Gastrocnemius medialis (tissue), 4 donors: ENCODE results near the gene CYFIP2. TPM values are rescaled to one million over a fixed set of nuclear protein-coding genes. Genes with fewer than 3 reads are reported as not detected.

Source experiments
- ATAC-seq, 2 donors: fragments of 150-250 bp; one replicate each; pipeline ENCODE4 v1.9.1; 2016
- DNase-seq, 2 donors: peaks; one replicate each; pipeline ENCODE4 v3.0.0-alpha.2; 2019
- H3K27ac ChIP-seq, 4 donors: fragments of 200-600 bp; sonication (generic); 1 replicate in 1 of 4; 2 replicates in 3 of 4; pipeline ENCODE4 v1.5.1; 2016 to 2018; ENCODE audit warnings: mild to moderate bottlenecking in 2 of 4, moderate library complexity in 1 of 4
- H3K27me3 ChIP-seq, 3 donors: fragments of 200-600 bp; sonication (generic) in 2 of 3; 1 replicate in 1 of 3; 2 replicates in 2 of 3; pipeline versions ENCODE4 v1.5.1 to v1.6.0; 2016 to 2019; ENCODE audit warnings: mild to moderate bottlenecking in 1 of 3, moderate library complexity in 1 of 3
- H3K36me3 ChIP-seq, 2 donors: fragments of 200-600 bp; sonication (generic) in 1 of 2; one replicate each; pipeline ENCODE4 v1.5.1; 2017 to 2018
- H3K4me1 ChIP-seq, 2 donors: fragments of 200-600 bp; sonication (generic) in 1 of 2; one replicate each; pipeline ENCODE4 v1.5.1; 2016 to 2017; ENCODE audit warnings: mild to moderate bottlenecking in 2 of 2
- H3K4me3 ChIP-seq, 4 donors: fragments of 200-600 bp; sonication (generic) in 3 of 4; 1 replicate in 1 of 4; 2 replicates in 3 of 4; pipeline ENCODE4 v1.5.1; 2016 to 2019; ENCODE audit warnings: mild to moderate bottlenecking in 2 of 4
- H3K9me3 ChIP-seq, 3 donors: fragments of 200-600 bp; sonication (generic) in 2 of 3; 1 replicate in 1 of 3; 2 replicates in 2 of 3; pipeline ENCODE4 v1.5.1; 2016 to 2019
- CTCF ChIP-seq, 5 experiments: fragments of 450-650 bp in 3 of 5; fragments of 200-600 bp in 2 of 5; sonication (generic) in 2 of 5; IDR thresholded peaks in 4 of 5; conservative IDR thresholded peaks in 1 of 5; 1 replicate in 4 of 5; 2 replicates in 1 of 5; pipeline ENCODE4 v1.5.1; 2016 to 2019; ENCODE audit warnings: antibody characterized with exemption in 5 of 5, mild to moderate bottlenecking in 3 of 5, moderate library complexity in 3 of 5
- POLR2A ChIP-seq, 2 donors: fragments of 450-650 bp; IDR thresholded peaks; one replicate each; pipeline ENCODE4 v1.6.1; 2017; ENCODE audit warnings: antibody characterized with exemption in 2 of 2, mild to moderate bottlenecking in 2 of 2, moderate library complexity in 2 of 2
- in situ Hi-C, 4 donors: fragments of 200-750 bp; cut with MboI; loops; one replicate each; pipeline versions ENCODE4 v1.15.0 to v1.8.0; 2017; ENCODE audit warnings: low sequenced_read_pairs in 4 of 4
- intact Hi-C: fragments of 100-400 bp; cut with DNase I; formaldehyde crosslinking; loops from one replicate; pipeline ENCODE4 v1.15.1; 2023; ENCODE audit warnings: low total_unique reads
- total RNA-seq, 4 donors: library from RNA; depleted of rRNA; stranded (reverse); fragments of >200 nt; gene quantifications; one replicate each; pipeline versions ENCODE4 v1.1.0 to v1.2.3, GENCODE V29; 2016

Gene CYFIP2
- total RNA-seq, 4 donors from 2014 or later, result 5.9 to 15.5 (median 10.7) TPM

DNA sequence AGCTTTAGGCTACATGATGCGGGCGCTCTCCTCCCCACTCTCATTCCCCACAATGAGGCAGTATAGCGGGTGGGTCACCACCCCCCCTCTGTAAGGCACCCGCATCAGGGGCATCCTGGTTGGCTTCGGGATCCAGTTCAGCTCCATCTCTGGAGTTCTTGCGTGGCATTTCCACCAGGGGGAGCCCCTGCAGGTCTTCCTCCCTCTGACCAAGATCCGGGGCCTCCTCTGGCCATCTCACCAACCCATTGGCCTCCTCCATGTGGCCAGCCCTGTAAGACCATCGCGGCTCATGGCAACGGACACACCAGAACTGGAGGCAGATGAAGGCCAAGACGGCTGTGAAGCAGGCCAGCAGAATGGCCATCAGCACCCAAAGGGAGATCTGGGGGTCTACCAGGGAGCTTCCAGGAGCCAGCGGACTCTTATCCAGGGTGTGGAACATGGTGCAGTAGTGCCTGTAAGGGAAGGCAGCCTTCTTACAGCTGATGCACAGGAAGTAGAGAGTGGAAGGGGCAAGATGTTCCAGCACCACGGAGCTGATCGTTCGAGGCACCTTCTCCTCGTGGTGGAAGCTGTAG lies 77.0 kb downstream of the CYFIP2 start:
- no peak for DNase-seq
- Histone ChIP-seq H3K4me1 (peaks cover 14 to 21% of the 10 kb centered on the region in 2 donors), H3K36me3 (no peaks in the 10 kb centered on the region), H3K27ac (peak overlapping the region in 1 of 4 donors; percentile 64), H3K27me3 (no peaks in the 10 kb centered on the region), H3K9me3 (no peaks in the 10 kb centered on the region), H3K4me3 (no peak overlapping the region)
- in situ Hi-C loops, result no loop called here
- no peak for ATAC-seq
- intact Hi-C loops, result no loop called here
- no peak for TF ChIP-seq POLR2A (IDR thresholded peaks at IDR 0.05)
- TF ChIP-seq CTCF (IDR thresholded peaks at IDR 0.05 in 4 of 5, conservative IDR thresholded peaks at IDR 0.05 in 1 of 5), result peak in 3 of 5 experiments; percentile 7 to 42 (median 8)

- Histone ChIP-seq H3K27ac (peak overlapping the region; percentile 25 to 64 (median 44)), H3K27me3 (no peaks in the 10 kb centered on the region), H3K4me3 (no peak overlapping the region), H3K4me1 (peaks cover 14 to 21% of the 10 kb centered on the region in 2 donors), H3K36me3 (no peaks in the 10 kb centered on the region), H3K9me3 (no peaks in the 10 kb centered on the region)
- ATAC-seq, result peak; percentile 68 to 82
- peak; percentile 15 to 25 for DNase-seq
- no peak for TF ChIP-seq POLR2A (IDR thresholded peaks at IDR 0.05)
- TF ChIP-seq CTCF (IDR thresholded peaks at IDR 0.05 in 4 of 5, conservative IDR thresholded peaks at IDR 0.05 in 1 of 5), result no peak
- intact Hi-C loops, result no loop called here
- in situ Hi-C loops, result no loop called here
Observed at GRCh38 chr5:157343842-157344790, 78.2 kb downstream of the CYFIP2 start.

DNA sequence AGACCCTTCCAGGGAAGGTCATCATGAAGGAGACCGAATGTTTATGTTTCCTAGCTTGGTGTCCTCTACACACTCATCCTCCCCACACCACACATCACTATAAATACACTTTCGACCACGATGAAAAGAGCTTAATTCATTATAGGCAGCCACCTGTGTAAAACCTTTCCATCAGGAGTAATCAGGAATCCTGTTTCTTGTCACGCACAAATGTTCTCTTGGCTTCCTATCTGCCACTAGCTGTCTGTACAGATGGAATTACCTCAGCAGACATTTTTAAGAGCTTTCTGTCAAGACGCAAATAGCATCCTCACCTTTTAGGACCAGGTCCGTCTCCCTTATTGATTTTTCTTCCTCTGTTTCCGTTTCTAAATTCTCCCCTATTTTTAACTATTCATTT lies 79.1 kb downstream of the CYFIP2 start:
- Histone ChIP-seq H3K27ac (peak overlapping the region in 1 of 4 donors; percentile 64), H3K36me3 (no peaks in the 10 kb centered on the region), H3K4me3 (no peak overlapping the region), H3K9me3 (no peaks in the 10 kb centered on the region), H3K4me1 (peaks cover 14 to 21% of the 10 kb centered on the region in 2 donors), H3K27me3 (no peaks in the 10 kb centered on the region)
- intact Hi-C loops (no loop called here), in situ Hi-C loops (no loop called here)
- ATAC-seq (peak in 1 of 2 donors; percentile 59), DNase-seq (no peak)
- TF ChIP-seq CTCF (IDR thresholded peaks at IDR 0.05 in 4 of 5, conservative IDR thresholded peaks at IDR 0.05 in 1 of 5) (no peak), POLR2A (IDR thresholded peaks at IDR 0.05) (no peak)

DNA sequence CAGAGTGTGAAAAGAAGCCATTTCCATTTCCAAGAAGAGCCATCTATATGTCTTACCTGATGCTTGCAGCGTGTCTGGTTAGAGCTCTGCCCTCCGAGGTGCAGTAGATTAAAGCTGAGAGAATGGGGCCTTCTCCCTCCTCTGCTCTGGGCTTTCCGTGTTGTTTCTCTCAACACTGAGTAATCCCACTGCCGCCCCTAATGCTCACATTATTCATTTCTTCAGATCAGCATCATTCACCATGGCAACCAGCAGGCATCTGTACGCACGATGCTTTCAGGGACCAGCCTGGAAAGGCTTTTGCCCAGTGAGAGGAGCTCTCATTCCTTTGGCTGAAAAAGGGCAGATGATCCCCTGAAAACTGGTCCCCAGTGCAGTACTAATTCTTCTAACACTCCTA lies 79.6 kb downstream of the CYFIP2 start:
- ATAC-seq (no peak), DNase-seq (no peak)
- Histone ChIP-seq H3K9me3 (no peaks in the 10 kb centered on the region), H3K27me3 (no peaks in the 10 kb centered on the region), H3K36me3 (no peaks in the 10 kb centered on the region), H3K4me1 (peaks cover 14 to 21% of the 10 kb centered on the region in 2 donors), H3K27ac (no peak overlapping the region), H3K4me3 (no peak overlapping the region)
- TF ChIP-seq CTCF (IDR thresholded peaks at IDR 0.05 in 4 of 5, conservative IDR thresholded peaks at IDR 0.05 in 1 of 5), result no peak
- no peak for TF ChIP-seq POLR2A (IDR thresholded peaks at IDR 0.05)
- intact Hi-C loops, result no loop called here
- in situ Hi-C loops, result no loop called here
